ENCODE results near the gene PIF1.

- no peak for TF ChIP-seq CTCF (IDR thresholded peaks at IDR 0.05)
- TF ChIP-seq POLR2A (IDR thresholded peaks at IDR 0.05), result no peak
Observed at GRCh38 chr15:64847876-64848716, 22.6 kb upstream of the PIF1 start.
